PC-3 (cell line): ENCODE data around the gene NAA40. TPM values are rescaled to one million over a fixed set of nuclear protein-coding genes. Genes with fewer than 3 reads are reported as not detected.

Experiments
- ATAC-seq: fragments of 200-7000 bp; cut with Tn5 transposase; 2 replicates; pipeline ENCODE4 v1.9.1; 2020; ENCODE audit warnings: mild to moderate bottlenecking, moderate library complexity
- BruUV-seq: library from RNA; stranded (reverse); fragments of 400-500 nt; replicated peaks from 2 replicates; lab custom pipeline; 2021; lab: Mats Ljungman, UMichigan
- CTCF ChIA-PET: fragments of 300-600 bp; sonication (Branson Sonifier 250); formaldehyde crosslinking; loops from one replicate; lab custom pipeline; 2022; ENCODE audit warnings: antibody characterized with exemption; lab: Charles Lee
- POLR2A ChIA-PET: fragments of 300-600 bp; sonication (Branson Sonifier 250); formaldehyde crosslinking; loops from one replicate; lab custom pipeline; 2022; ENCODE audit warnings: antibody characterized with exemption; ENCODE audit not compliant: unreplicated experiment; lab: Charles Lee
- DNase-seq: peaks from one replicate; pipeline ENCODE4 v3.0.0-alpha.2; 2015
- H2AFZ ChIP-seq: fragments of 300-600 bp; sonication (generic); 2 replicates; pipeline ENCODE4 v1.6.0; 2016; ENCODE audit warnings: antibody characterized with exemption, low read length
- H3F3A ChIP-seq: fragments of 300-600 bp; sonication (generic); one replicate; pipeline ENCODE4 v1.6.0; 2017; ENCODE audit warnings: antibody characterized with exemption, low read length, control low read depth, mild to moderate bottlenecking; ENCODE audit not compliant: unreplicated experiment
- H3K27ac ChIP-seq: fragments of 300-600 bp; sonication (generic); 2 replicates; pipeline ENCODE4 v1.5.1; 2016; ENCODE audit warnings: mild to moderate bottlenecking, low read length
- H3K27me3 ChIP-seq: fragments of 300-600 bp; sonication (generic); 2 replicates; pipeline ENCODE4 v1.6.1; 2016; ENCODE audit warnings: low read length, mixed read lengths
- H3K36me3 ChIP-seq: fragments of 300-600 bp; sonication (generic); 2 replicates; pipeline ENCODE4 v1.6.1; 2016; ENCODE audit warnings: low read depth, mixed run types, low read length, mixed read lengths
- H3K4me1 ChIP-seq: fragments of 300-600 bp; sonication (generic); 2 replicates; pipeline ENCODE4 v1.5.1; 2016; ENCODE audit warnings: low read length; ENCODE audit not compliant: insufficient read depth
- H3K4me2 ChIP-seq: fragments of 300-600 bp; sonication (generic); 2 replicates; pipeline ENCODE4 v1.6.0; 2016; ENCODE audit warnings: low read length
- H3K4me3 ChIP-seq: fragments of 300-600 bp; sonication (generic); 2 replicates; pipeline ENCODE4 v1.5.1; 2016; ENCODE audit warnings: mild to moderate bottlenecking, low read length, mixed read lengths
- H3K79me2 ChIP-seq: fragments of 300-600 bp; sonication (generic); 2 replicates; pipeline ENCODE4 v1.6.1; 2017; ENCODE audit warnings: low read length, mixed read lengths
- H3K9ac ChIP-seq: fragments of 300-600 bp; sonication (generic); 2 replicates; pipeline ENCODE4 v1.6.0; 2016; ENCODE audit warnings: mild to moderate bottlenecking, low read length
- H3K9me2 ChIP-seq: fragments of 300-600 bp; sonication (generic); replicated peaks from 2 replicates; pipeline ENCODE4 v1.6.1; 2016; ENCODE audit warnings: mixed run types, low read length, mixed read lengths
- H3K9me3 ChIP-seq: fragments of 300-600 bp; sonication (generic); 2 replicates; pipeline ENCODE4 v1.6.1; 2016; ENCODE audit warnings: low read length, mixed read lengths
- H4K20me1 ChIP-seq: fragments of 300-600 bp; sonication (generic); 2 replicates; pipeline ENCODE4 v1.6.1; 2016; ENCODE audit warnings: low read length, mixed read lengths
- EZH2 ChIP-seq: fragments of 300-600 bp; sonication (generic); IDR thresholded peaks from one replicate; pipeline ENCODE4 v1.6.1; 2017; ENCODE audit warnings: antibody characterized with exemption, mild to moderate bottlenecking, low read length; ENCODE audit not compliant: unreplicated experiment
- EZH2phosphoT487 ChIP-seq: fragments of 300-600 bp; sonication (generic); IDR thresholded peaks from 2 replicates; pipeline ENCODE4 v1.6.1; 2018; ENCODE audit warnings: mild to moderate bottlenecking, antibody characterized with exemption, low read length, borderline replicate concordance
- intact Hi-C: fragments of 100-400 bp; cut with micrococcal nuclease; formaldehyde crosslinking; loops from 2 replicates; pipeline ENCODE4 v1.9.0; 2023
- total RNA-seq: library from RNA; depleted of rRNA; stranded (reverse); fragments of >200 nt; gene quantifications from 2 replicates; pipeline ENCODE4 v1.2.3, GENCODE V29; 2014
- TF ChIP-seq, protein P1 (sequence below): fragments of 300-600 bp; sonication (generic); conservative IDR thresholded peaks from 2 replicates; pipeline ENCODE4 v1.5.1; 2017; ENCODE audit warnings: antibody characterized with exemption, low read depth, mild to moderate bottlenecking, low read length

Gene NAA40
- total RNA-seq, 1 experiment from 2014 or later: 20.9 TPM

GRCh38 chr11:63951779-63952536 lies 13.2 kb downstream of the NAA40 start:
- BruUV-seq: no TSS peak

DNA sequence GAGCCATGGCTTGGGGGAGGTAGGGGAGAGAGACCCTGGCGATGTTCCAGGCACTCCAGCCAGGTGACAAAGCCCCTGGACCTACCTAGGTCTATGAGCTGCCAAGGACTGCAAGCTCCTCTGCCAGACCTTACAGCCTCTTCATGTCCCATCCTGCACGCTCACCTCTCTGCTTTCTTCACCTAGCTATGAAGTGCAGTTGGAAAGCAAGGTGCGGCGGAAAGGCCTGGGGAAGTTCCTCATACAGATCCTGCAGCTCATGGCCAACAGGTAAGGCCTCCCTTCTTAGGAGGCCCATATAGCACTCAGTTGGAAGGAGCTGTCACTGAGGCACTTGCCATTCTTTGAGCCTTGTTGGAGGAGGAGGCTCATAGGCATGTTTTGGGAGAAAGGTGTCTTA lies 13.8 kb downstream of the NAA40 start:
- Histone ChIP-seq H3K9me2 (no peaks in the 10 kb centered on the region), H4K20me1 (no peaks in the 10 kb centered on the region), H3K27ac (no peak overlapping the region), H3K27me3 (no peaks in the 10 kb centered on the region), H3K79me2 (no peaks in the 10 kb centered on the region), H3K9ac (no peak overlapping the region), H2AFZ (no peak overlapping the region), H3K4me1 (no peaks in the 10 kb centered on the region), H3K36me3 (peaks cover 36% of the 10 kb centered on the region), H3K9me3 (no peaks in the 10 kb centered on the region), H3F3A (no peaks in the 10 kb centered on the region), H3K4me2 (no peak overlapping the region), H3K4me3 (no peak overlapping the region)
- CTCF ChIA-PET: no interaction called here
- DNase-seq: no peak
- POLR2A ChIA-PET: no interaction called here
- no TSS peak for BruUV-seq
- intact Hi-C loops: no loop called here
- no peak for ATAC-seq
- TF ChIP-seq EZH2 (no peak), EZH2phosphoT487 (no peak)
- TF ChIP-seq, protein P1, sequence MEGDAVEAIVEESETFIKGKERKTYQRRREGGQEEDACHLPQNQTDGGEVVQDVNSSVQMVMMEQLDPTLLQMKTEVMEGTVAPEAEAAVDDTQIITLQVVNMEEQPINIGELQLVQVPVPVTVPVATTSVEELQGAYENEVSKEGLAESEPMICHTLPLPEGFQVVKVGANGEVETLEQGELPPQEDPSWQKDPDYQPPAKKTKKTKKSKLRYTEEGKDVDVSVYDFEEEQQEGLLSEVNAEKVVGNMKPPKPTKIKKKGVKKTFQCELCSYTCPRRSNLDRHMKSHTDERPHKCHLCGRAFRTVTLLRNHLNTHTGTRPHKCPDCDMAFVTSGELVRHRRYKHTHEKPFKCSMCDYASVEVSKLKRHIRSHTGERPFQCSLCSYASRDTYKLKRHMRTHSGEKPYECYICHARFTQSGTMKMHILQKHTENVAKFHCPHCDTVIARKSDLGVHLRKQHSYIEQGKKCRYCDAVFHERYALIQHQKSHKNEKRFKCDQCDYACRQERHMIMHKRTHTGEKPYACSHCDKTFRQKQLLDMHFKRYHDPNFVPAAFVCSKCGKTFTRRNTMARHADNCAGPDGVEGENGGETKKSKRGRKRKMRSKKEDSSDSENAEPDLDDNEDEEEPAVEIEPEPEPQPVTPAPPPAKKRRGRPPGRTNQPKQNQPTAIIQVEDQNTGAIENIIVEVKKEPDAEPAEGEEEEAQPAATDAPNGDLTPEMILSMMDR: no peak

More at GRCh38 chr11:63951779-63952536, 13.2 kb downstream of the NAA40 start:
- Histone ChIP-seq H3K9me2 (no peaks in the 10 kb centered on the region), H4K20me1 (no peaks in the 10 kb centered on the region), H3F3A (no peaks in the 10 kb centered on the region), H3K79me2 (no peaks in the 10 kb centered on the region), H2AFZ (no peak overlapping the region), H3K4me3 (no peak overlapping the region), H3K9me3 (no peaks in the 10 kb centered on the region), H3K9ac (no peak overlapping the region), H3K27me3 (no peaks in the 10 kb centered on the region), H3K36me3 (peaks cover 36% of the 10 kb centered on the region), H3K4me2 (no peak overlapping the region), H3K4me1 (no peaks in the 10 kb centered on the region), H3K27ac (no peak overlapping the region)
- ATAC-seq (no peak), DNase-seq (no peak)
- intact Hi-C loops: no loop called here
- TF ChIP-seq EZH2: no peak
- TF ChIP-seq, protein P1: no peak
- no peak for TF ChIP-seq EZH2phosphoT487
- ChIA-PET POLR2A (no interaction called here), CTCF (no interaction called here)

- intact Hi-C loops: no loop called here
- Histone ChIP-seq H2AFZ (no peak overlapping the region), H3K4me2 (no peak overlapping the region), H3K9me2 (no peaks in the 10 kb centered on the region), H4K20me1 (no peaks in the 10 kb centered on the region), H3K27me3 (no peaks in the 10 kb centered on the region), H3F3A (no peaks in the 10 kb centered on the region), H3K79me2 (no peaks in the 10 kb centered on the region), H3K9me3 (no peaks in the 10 kb centered on the region), H3K36me3 (peaks cover 19% of the 10 kb centered on the region), H3K9ac (no peak overlapping the region), H3K4me1 (no peaks in the 10 kb centered on the region), H3K4me3 (no peak overlapping the region), H3K27ac (no peak overlapping the region)
- TF ChIP-seq, protein P1: no peak
- DNase-seq (no peak), ATAC-seq (no peak)
- POLR2A ChIA-PET: no interaction called here
- CTCF ChIA-PET: no interaction called here
- no TSS peak for BruUV-seq
Observed at GRCh38 chr11:63958008-63958407, 19.2 kb downstream of the NAA40 start.
